Fibroblast of pulmonary artery (primary cell): Measurements from ENCODE around the gene PMPCA.

Experiments used
- DNase-seq: peaks from one replicate; pipeline ENCODE4 v3.0.0-alpha.2; 2010; ENCODE audit warnings: low read depth
- H3K4me3 ChIP-seq: replicated peaks from 2 replicates; pipeline ENCODE4 v1.5.1; 2011; ENCODE audit warnings: low read depth, mild to moderate bottlenecking, control low read depth, low read length, moderate library complexity
- CTCF ChIP-seq: IDR thresholded peaks from 2 replicates; pipeline ENCODE4 v1.5.1; 2011; ENCODE audit warnings: mild to moderate bottlenecking, control low read depth, low read length, inconsistent platforms; ENCODE audit errors: missing control alignments

PMPCA gene

GRCh38 chr9:136389396-136389795 lies 21.1 kb upstream of the PMPCA start:
- DNase-seq = no peak
- TF ChIP-seq CTCF = no peak
- no peak overlapping the region for H3K4me3 ChIP-seq

DNA sequence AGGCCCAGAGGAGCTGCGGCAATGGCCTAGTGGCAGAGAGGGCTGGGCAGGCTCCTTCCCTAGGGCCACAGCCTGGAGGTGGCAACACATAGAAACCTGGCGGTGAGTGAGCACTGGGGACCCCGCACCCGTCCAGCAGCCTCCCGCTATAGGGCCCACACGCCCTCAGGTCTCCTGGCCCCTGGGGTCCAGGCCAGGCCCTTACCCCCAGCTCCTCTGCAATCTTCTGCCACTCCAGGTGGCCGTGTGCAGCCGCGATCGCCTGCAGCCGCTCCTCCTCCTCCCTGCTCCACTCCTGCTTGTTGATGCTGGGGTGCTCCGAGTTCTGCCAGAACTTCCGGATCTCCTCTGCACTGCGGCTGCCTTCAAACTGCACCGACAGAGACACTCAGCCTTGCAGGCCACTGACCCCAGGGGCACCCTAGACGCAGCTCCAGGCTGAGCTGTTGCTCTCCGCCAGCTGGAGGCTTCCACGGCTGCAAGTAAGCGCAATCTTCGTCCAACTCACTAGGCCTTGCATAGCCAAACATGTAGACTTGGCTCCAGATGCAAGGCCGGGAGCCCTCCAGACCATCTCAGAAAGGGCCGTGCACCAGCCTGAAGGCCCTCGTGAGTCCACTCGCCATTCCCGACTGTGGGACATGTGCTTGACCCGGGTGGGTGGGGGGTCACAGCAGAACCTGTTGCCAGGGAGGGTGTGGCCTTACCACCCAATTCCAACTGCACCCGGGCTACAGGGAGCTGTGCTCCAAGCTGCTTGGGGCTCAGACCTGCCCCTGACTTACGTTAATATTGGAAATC lies 18.5 kb upstream of the PMPCA start:
- DNase-seq = no peak
- H3K4me3 ChIP-seq = no peak overlapping the region
- no peak for TF ChIP-seq CTCF

DNA sequence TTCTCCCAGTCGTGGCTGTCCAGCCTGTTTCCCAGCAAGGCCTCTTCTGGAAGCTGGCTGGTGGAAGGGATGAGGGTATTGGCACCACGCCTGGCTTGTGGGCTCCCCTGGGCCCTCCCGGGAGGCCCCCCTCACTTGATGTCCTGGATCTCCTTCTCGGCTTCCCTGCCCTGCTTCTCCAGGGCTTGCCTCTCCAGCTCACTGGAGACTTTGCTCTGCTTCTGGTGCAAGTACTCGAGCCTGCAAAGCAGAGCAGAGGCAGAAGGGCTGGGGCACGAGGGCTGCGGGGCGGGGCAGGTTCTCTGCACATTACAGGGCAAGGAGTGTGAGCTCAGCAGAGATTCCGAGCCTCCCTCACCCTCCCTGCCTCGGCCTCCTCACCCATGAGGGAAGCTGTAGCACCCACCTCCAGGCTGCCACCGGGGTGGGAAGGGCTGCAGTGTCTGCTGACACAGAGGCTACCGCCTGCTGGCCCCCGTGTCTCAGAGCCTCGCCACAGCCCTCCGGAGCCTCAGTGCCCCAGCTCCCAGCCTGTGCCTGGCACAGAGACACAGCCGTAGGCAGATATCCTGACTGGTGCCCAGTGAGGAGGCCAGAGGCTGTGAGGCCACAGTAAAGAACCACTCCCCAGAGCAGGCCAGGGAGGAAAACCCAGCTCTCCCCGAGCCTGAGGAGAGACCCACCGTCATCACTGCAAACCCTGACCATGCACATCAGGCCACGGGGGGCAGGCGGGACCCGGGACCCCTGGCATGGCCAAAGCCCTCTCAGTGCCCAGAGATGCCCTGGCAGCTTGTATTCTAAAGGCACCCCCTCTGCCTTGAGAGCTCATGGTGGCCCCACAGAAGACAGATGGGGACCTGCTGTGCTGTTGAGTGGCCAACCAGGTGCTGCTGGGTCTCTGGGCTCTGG lies 17.7 kb upstream of the PMPCA start:
- TF ChIP-seq CTCF = no peak
- DNase-seq = no peak
- no peak overlapping the region for H3K4me3 ChIP-seq

- TF ChIP-seq CTCF = no peak
- no peak for DNase-seq
- H3K4me3 ChIP-seq = no peak overlapping the region
Observed at GRCh38 chr9:136393531-136393930, 16.9 kb upstream of the PMPCA start.

DNA sequence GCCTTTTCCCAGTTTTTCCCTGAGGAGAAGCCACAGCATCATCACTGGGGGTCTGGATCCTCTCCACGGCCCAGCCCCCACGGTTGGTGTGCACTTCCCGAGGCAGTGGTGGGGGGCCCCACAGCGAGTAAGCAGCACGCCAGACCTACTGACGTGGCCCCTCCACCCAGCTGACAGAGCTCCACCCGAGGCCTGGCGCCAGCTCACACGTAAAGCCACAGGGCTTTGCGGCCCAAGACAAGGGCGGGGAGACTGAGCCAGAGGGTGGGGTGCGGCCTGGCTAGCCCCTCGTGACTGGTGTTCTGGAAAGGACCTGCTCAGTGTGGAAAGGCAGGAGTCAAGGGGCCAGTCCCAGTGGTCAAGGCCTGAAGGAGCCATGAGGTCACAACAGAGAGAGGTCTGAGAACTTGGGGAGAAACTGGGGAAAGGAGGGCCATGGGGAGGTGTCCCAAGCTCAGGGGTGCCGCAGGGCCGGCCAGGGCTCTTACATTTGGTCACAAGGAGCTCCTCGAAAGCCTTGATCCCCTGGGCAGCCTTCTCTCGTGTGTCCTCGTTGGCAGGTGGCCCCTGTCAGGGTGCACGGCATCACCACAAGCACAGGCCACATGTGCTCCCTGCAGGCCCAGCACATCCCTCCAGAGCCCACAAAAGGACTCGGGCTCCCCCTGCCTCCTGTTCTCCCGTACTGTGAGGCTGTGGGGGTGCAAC lies 16.0 kb upstream of the PMPCA start:
- TF ChIP-seq CTCF = no peak
- no peak for DNase-seq
- H3K4me3 ChIP-seq = no peak overlapping the region

- no peak overlapping the region for H3K4me3 ChIP-seq
- no peak for TF ChIP-seq CTCF
- no peak for DNase-seq
Observed at GRCh38 chr9:136395020-136395340, 15.5 kb upstream of the PMPCA start.
